NCI-H2227 treated with DMSO at 0.1 percent for 48 hours (cell line): Measurements from ENCODE around the gene PEX7.
A peak's percentile ranks its signal among the peaks of the same experiment; 100 is the strongest.
"Not testable (repeated sequence)": the region's sequence is repeated elsewhere in the genome, so short reads cannot be mapped to it uniquely, and the experiment has no call there.

Source experiments
- DNase-seq: peaks from one replicate; lab custom pipeline; 2025; lab: John Stamatoyannopoulos, UW

Gene PEX7

GRCh38 chr6:136790411-136791295 lies 31.7 kb upstream of the PEX7 start:
- no peak for DNase-seq

- DNase-seq, result no peak
Measured at GRCh38 chr6:136791296-136792094, 30.9 kb upstream of the PEX7 start.

GRCh38 chr6:136792095-136792409 lies 30.3 kb upstream of the PEX7 start:
- DNase-seq, result no peak

- DNase-seq, result peak; percentile 44
Measured at GRCh38 chr6:136792410-136793262, 29.8 kb upstream of the PEX7 start, which contains the start of gene MAP3K5. Gene MAP3K5 (minus strand): TSS chr6:136792477. CDS start chr6:136792157, 320 bp downstream.

GRCh38 chr6:136793363-136793762 lies 29.0 kb upstream of the PEX7 start:
- DNase-seq, result no peak

- no peak for DNase-seq
Measured at GRCh38 chr6:136795386-136795785, 27.0 kb upstream of the PEX7 start.

- no peak for DNase-seq
Measured at GRCh38 chr6:136795996-136796395, 26.4 kb upstream of the PEX7 start.

- no peak for DNase-seq
Measured at GRCh38 chr6:136798044-136798443, 24.3 kb upstream of the PEX7 start.

GRCh38 chr6:136801581-136801980 lies 20.8 kb upstream of the PEX7 start:
- DNase-seq, result no peak

GRCh38 chr6:136803608-136804007 lies 18.8 kb upstream of the PEX7 start:
- no peak for DNase-seq

GRCh38 chr6:136809091-136809860 lies 13.1 kb upstream of the PEX7 start:
- DNase-seq, result no peak

- no peak for DNase-seq
Measured at GRCh38 chr6:136811272-136811671, 11.1 kb upstream of the PEX7 start.

- no peak for DNase-seq
Measured at GRCh38 chr6:136812174-136812573, 10.2 kb upstream of the PEX7 start.

GRCh38 chr6:136815608-136816007 lies 6.8 kb upstream of the PEX7 start:
- not testable (repeated sequence) for DNase-seq

- DNase-seq, result no peak
Measured at GRCh38 chr6:136816656-136817055, 5.7 kb upstream of the PEX7 start.

- DNase-seq, result no peak
Measured at GRCh38 chr6:136820561-136820960, 1.8 kb upstream of the PEX7 start.

- DNase-seq, result no peak
Measured at GRCh38 chr6:136822046-136822375, 381 bp upstream of the PEX7 start.

- DNase-seq, result no peak
Measured at GRCh38 chr6:136823128-136823660, 802 bp downstream of the PEX7 start.

- DNase-seq, result no peak
Measured at GRCh38 chr6:136826216-136826615, 3.8 kb downstream of the PEX7 start.

- DNase-seq, result no peak
Measured at GRCh38 chr6:136831873-136832562, 9.6 kb downstream of the PEX7 start.
